ENCODE results near the gene MTRFR.

DNA sequence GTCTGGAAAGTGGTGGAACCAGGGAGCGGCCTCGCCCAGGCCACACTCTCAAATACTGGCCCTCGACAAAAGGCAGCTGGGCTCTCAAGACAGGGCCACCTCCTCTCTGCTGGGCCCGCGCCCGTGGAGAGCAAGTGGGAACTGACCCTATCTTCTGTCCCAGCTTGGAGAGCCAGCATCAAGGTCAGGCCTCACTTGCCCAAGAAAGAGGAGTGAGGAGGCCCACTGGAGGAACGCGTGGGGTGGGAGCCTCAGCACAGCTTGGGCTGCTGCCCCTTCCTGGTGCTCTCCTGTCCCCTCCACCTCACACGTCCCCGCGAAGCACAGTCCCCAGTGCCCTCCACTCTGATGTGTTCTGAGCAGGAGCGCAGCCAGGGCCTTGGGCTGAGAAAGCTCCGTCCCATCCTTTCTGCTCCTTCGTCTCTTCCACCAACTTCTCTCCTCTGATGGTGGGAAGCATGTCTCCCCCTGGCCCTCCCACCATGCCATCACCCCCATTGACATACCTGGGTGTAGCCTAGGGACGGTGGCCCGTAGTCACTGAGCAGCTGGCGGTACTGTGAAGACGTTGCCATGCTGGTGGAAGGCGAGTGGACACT is 33.5 kb downstream of the MTRFR start:
- TF ChIP-seq, protein P1, sequence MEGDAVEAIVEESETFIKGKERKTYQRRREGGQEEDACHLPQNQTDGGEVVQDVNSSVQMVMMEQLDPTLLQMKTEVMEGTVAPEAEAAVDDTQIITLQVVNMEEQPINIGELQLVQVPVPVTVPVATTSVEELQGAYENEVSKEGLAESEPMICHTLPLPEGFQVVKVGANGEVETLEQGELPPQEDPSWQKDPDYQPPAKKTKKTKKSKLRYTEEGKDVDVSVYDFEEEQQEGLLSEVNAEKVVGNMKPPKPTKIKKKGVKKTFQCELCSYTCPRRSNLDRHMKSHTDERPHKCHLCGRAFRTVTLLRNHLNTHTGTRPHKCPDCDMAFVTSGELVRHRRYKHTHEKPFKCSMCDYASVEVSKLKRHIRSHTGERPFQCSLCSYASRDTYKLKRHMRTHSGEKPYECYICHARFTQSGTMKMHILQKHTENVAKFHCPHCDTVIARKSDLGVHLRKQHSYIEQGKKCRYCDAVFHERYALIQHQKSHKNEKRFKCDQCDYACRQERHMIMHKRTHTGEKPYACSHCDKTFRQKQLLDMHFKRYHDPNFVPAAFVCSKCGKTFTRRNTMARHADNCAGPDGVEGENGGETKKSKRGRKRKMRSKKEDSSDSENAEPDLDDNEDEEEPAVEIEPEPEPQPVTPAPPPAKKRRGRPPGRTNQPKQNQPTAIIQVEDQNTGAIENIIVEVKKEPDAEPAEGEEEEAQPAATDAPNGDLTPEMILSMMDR (conservative IDR thresholded peaks at IDR 0.05), result no peak
- no peak for TF ChIP-seq ZFX (IDR thresholded peaks at IDR 0.05)
